Measurements from ENCODE around the gene FZD2. TPM values are rescaled to one million over a fixed set of nuclear protein-coding genes. Genes with fewer than 3 reads are reported as not detected.

FZD2 gene
- total RNA-seq, 1 experiment from 2014 or later = 0.56 TPM

Other genes starting within 250 kb of the FZD2 start
- gene RUNDC3A, start 248.9 kb upstream of the FZD2 start, total RNA-seq (2014; rRNA removed; shearing (Covaris generic); ENCODE audit: low replicate concordance) = 1.5 and 2.3 TPM in 2 replicates
- gene SLC25A39, start 232.7 kb upstream of the FZD2 start, total RNA-seq (2014; rRNA removed; shearing (Covaris generic); ENCODE audit: low replicate concordance) = 78.7 and 163 TPM in 2 replicates
- gene GRN, start 212.2 kb upstream of the FZD2 start, total RNA-seq (2014; rRNA removed; shearing (Covaris generic); ENCODE audit: low replicate concordance) = 194 and 327 TPM in 2 replicates
- gene FAM171A2, start 193.6 kb upstream of the FZD2 start, total RNA-seq (2014; rRNA removed; shearing (Covaris generic); ENCODE audit: low replicate concordance) = 0.40 and 1.2 TPM in 2 replicates
- gene ITGA2B, start 167.8 kb upstream of the FZD2 start, total RNA-seq (2014; rRNA removed; shearing (Covaris generic); ENCODE audit: low replicate concordance) = 0.07 and 0.26 TPM in 2 replicates
- gene GPATCH8, start 54.1 kb upstream of the FZD2 start, total RNA-seq (2014; rRNA removed; shearing (Covaris generic); ENCODE audit: low replicate concordance) = 22.3 and 23.2 TPM in 2 replicates
- gene MEIOC, start 99.0 kb downstream of the FZD2 start, total RNA-seq (2014; rRNA removed; shearing (Covaris generic); ENCODE audit: low replicate concordance) = not detected in 2 replicates
- gene CCDC43, start 132.3 kb downstream of the FZD2 start, total RNA-seq (2014; rRNA removed; shearing (Covaris generic); ENCODE audit: low replicate concordance) = 17.1 and 21.5 TPM in 2 replicates
- gene DBF4B, start 151.2 kb downstream of the FZD2 start, total RNA-seq (2014; rRNA removed; shearing (Covaris generic); ENCODE audit: low replicate concordance) = 11.6 and 16.2 TPM in 2 replicates
- 1.3 and 1.7 TPM in 2 replicates for gene ADAM11, start 201.5 kb downstream of the FZD2 start, total RNA-seq (2014; rRNA removed; shearing (Covaris generic); ENCODE audit: low replicate concordance)